Esophagus (tissue), 2 donors: ENCODE data around the gene CDH13. TPM values are rescaled to one million over a fixed set of nuclear protein-coding genes. Genes with fewer than 3 reads are reported as not detected.

Experiments used
- H3K27ac ChIP-seq, 2 donors: one replicate each; pipeline ENCODE4 v1.5.1; 2013; ENCODE audit warnings: low read depth in 2 of 2, mild to moderate bottlenecking in 2 of 2, inconsistent platforms in 1 of 2, low read length in 1 of 2, moderate library complexity in 1 of 2
- H3K27me3 ChIP-seq, 2 donors: one replicate each; pipeline ENCODE4 v1.6.1; 2013; ENCODE audit warnings: low read length in 2 of 2, control low read depth in 1 of 2, mild to moderate bottlenecking in 1 of 2; ENCODE audit not compliant: insufficient read depth in 2 of 2, control insufficient read depth in 1 of 2
- H3K36me3 ChIP-seq, 2 donors: one replicate each; pipeline ENCODE4 v1.6.1; 2013; ENCODE audit warnings: low read length in 1 of 2; ENCODE audit not compliant: control insufficient read depth in 2 of 2, insufficient read depth in 2 of 2
- H3K4me1 ChIP-seq, 2 donors: one replicate each; pipeline ENCODE4 v1.6.1; 2013; ENCODE audit warnings: low read length in 1 of 2; ENCODE audit not compliant: control insufficient read depth in 2 of 2, insufficient read depth in 2 of 2
- H3K4me3 ChIP-seq, 2 donors: one replicate each; pipeline ENCODE4 v1.5.1; 2013; ENCODE audit warnings: low read length in 2 of 2, mild to moderate bottlenecking in 2 of 2, low read depth in 1 of 2, moderate library complexity in 1 of 2
- H3K9me3 ChIP-seq, 2 donors: one replicate each; pipeline ENCODE4 v1.6.1; 2013; ENCODE audit warnings: mild to moderate bottlenecking in 2 of 2, low read depth in 1 of 2, low read length in 1 of 2, moderate library complexity in 1 of 2; ENCODE audit not compliant: control insufficient read depth in 2 of 2, insufficient read depth in 1 of 2
- WGBS, 2 donors: extraction: QIAGEN DNeasy Blood & Tissue Kit; methylation state at CpG; one replicate each; pipeline ENCODE4 v1.1.7; 2013; 5-methylcytosine and 5-hydroxymethylcytosine counted together
- polyA plus RNA-seq, 2 donors: library from polyadenylated mRNA; stranded (reverse); fragments of 200-250 nt; gene quantifications; one replicate each; pipeline ENCODE4 v1.2.3, GENCODE V29; 2013
- donor health status: healthy with polysubstance abuse.
- donor health status: Bipolar disorder and iron deficiency.

CDH13 gene
- polyA plus RNA-seq, 2 donors: 1.3 to 4.3 TPM

- H3K27me3 ChIP-seq: no peaks in the 10 kb centered on the region
- H3K36me3 ChIP-seq: peaks cover 4% of the 10 kb centered on the region in 2 donors
- H3K27ac ChIP-seq: peak within 1 kb of the TSS; percentile 75 to 78
- peak within 1 kb of the TSS; percentile 77 to 87 for H3K4me3 ChIP-seq
- 1% methylated on average over 62 to 76 of the region's 76 CpGs for WGBS, 2 donors
- H3K9me3 ChIP-seq: no peaks in the 10 kb centered on the region
- peaks cover 2 to 7% of the 10 kb centered on the region in 2 donors for H3K4me1 ChIP-seq
Observed at GRCh38 chr16:83807710-83808572, 1181.2 kb downstream of the CDH13 start, which contains the start of gene HSBP1. Gene HSBP1 (plus strand): TSS chr16:83807978. CDS start chr16:83808077, 99 bp downstream.

DNA sequence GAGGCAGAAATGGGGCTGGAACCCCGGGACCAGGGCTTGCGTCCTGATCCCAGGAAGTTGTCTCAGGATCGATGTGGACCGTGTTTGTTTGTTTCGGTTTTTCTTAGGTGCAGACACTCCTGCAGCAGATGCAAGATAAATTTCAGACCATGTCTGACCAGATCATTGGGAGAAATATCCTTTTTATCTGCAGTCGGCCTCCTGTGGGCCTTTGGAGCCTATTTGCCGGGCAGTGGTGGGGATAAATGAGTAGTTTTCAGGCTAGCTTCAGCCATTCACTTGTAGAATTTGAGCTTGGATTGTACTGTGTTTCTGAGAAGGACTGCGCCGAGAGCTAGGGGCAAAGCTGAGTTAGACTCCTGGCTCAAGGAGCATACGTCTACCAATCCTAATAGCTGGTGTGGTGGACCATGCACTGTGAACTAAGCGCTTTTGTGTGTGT is 1181.8 kb downstream of the CDH13 start:
- Histone ChIP-seq H3K4me1 (peaks cover 2 to 9% of the 10 kb centered on the region in 2 donors), H3K4me3 (peak overlapping the region; percentile 77 to 87), H3K27me3 (no peaks in the 10 kb centered on the region), H3K9me3 (no peaks in the 10 kb centered on the region), H3K36me3 (peaks cover 4 to 6% of the 10 kb centered on the region in 2 donors), H3K27ac (peak overlapping the region; percentile 75 to 78)
- 12% methylated on average over 11 of the region's 11 CpGs for WGBS, 2 donors

DNA sequence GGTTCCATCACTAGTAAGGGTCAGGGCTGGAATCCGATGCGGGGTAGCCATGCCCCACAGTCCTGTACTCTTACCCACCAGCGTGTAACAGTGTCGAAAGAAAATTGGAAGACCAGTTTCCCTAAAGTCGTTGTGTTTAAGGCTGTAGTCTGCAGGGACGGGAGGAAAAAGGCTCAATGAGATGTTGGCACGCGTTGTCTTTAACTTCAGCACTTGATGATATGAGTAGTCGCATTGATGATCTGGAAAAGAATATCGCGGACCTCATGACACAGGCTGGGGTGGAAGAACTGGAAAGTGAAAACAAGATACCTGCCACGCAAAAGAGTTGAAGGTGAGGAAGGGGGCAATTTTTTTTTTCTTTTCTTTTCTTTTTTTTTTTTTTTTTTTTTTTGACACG is 1182.3 kb downstream of the CDH13 start:
- no peaks in the 10 kb centered on the region for H3K9me3 ChIP-seq
- H3K36me3 ChIP-seq: peaks cover 4 to 6% of the 10 kb centered on the region in 2 donors
- no peaks in the 10 kb centered on the region for H3K27me3 ChIP-seq
- H3K4me3 ChIP-seq: peak overlapping the region; percentile 77 to 87
- peak overlapping the region in 1 of 2 donors; percentile 27 for H3K27ac ChIP-seq
- WGBS, 2 donors: 84 to 86% methylated on average over 12 to 13 of the region's 13 CpGs
- peaks cover 2 to 9% of the 10 kb centered on the region in 2 donors for H3K4me1 ChIP-seq

GRCh38 chr16:83810901-83811300 is 1184.1 kb downstream of the CDH13 start:
- Histone ChIP-seq H3K36me3 (peaks cover 4 to 6% of the 10 kb centered on the region in 2 donors), H3K4me1 (peaks cover 2 to 11% of the 10 kb centered on the region in 2 donors), H3K27ac (no peak overlapping the region), H3K27me3 (no peaks in the 10 kb centered on the region), H3K4me3 (no peak overlapping the region), H3K9me3 (no peaks in the 10 kb centered on the region)
- 85 to 86% methylated on average over 1 of the region's 1 CpG for WGBS, 2 donors

DNA sequence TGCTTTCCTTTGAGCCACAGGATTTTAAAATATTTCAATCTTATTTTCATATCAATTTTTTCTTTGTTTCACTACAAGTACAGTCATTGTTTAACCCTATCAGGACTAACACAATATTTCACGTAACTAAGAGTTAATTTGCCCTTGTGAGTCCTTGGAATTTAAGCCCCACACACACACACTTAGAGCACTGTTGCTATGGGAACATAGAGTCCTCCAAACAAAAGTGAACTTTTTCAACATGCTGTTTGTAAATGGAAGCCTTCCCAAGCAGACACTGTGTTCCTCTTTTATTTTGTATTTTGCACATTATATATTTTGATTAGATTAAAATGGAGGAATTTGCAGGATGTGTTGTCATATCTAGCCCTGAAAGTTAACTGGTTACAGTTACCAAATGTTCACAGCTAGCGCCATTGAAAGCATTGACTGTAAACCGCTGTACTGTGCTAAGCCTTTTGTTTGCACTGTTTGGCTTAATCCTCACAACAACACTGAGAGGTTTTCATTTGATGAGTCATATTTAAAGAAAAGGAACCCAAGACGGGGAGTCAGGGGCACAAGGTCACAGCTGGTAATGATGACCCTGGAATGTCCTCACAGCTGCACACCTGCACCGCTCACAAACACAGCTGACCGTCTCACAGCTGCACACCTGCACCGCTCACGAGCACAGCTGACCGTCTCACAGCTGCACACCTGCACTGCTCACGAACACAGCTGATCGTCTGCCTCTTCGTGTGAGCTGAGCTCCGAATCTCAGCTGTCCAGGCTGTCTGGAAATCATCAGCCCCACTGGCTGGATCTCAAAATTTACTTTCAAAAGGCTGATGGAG is 1187.3 kb downstream of the CDH13 start:
- Histone ChIP-seq H3K4me3 (no peak overlapping the region), H3K36me3 (peaks cover 4 to 6% of the 10 kb centered on the region in 2 donors), H3K9me3 (no peaks in the 10 kb centered on the region), H3K4me1 (peaks cover 2 to 5% of the 10 kb centered on the region in 2 donors), H3K27ac (peak overlapping the region in 1 of 2 donors; percentile 33), H3K27me3 (no peaks in the 10 kb centered on the region)
- WGBS, 2 donors: 20% methylated on average over 13 of the region's 13 CpGs

DNA sequence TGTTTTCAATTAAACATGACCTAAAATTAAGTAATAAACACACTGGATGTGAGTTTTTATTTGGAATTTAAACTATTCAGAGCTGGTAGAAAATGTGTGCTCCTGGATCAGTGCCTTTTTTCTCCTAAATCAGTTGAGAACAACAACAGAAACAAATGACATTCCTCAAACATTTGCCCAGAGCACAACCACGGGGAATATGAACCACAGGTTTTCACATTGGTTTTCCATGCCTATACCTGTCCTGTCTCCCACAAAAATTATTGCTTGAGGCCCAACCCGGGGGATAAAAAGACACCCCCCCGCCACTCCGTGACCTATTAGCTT is 1187.9 kb downstream of the CDH13 start:
- no peaks in the 10 kb centered on the region for H3K9me3 ChIP-seq
- peaks cover 2 to 4% of the 10 kb centered on the region in 2 donors for H3K4me1 ChIP-seq
- H3K36me3 ChIP-seq: peaks cover 4 to 6% of the 10 kb centered on the region in 2 donors
- H3K27ac ChIP-seq: no peak overlapping the region
- 44 to 61% methylated on average over 4 of the region's 4 CpGs for WGBS, 2 donors
- no peaks in the 10 kb centered on the region for H3K27me3 ChIP-seq
- no peak overlapping the region for H3K4me3 ChIP-seq

DNA sequence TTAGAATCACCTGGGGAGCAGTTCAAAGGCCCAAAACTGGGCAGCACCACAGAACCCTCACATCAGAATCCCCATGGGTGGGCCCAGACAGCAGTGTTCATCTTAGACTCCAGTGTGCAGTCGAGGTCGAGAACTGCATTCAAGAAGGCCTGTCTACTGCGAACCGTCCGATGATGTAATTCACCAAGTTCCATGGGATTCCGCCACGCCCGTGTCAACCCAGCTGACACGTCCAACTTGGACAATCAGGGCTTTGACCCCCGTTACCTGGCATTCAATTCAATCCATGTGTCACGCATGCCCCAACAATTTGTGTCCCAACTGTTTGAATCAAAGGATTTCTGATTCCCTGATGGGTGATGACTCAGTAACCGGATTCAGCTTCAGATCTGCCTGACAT is 1190.3 kb downstream of the CDH13 start:
- peaks cover 4 to 6% of the 10 kb centered on the region in 2 donors for H3K36me3 ChIP-seq
- no peak overlapping the region for H3K27ac ChIP-seq
- no peaks in the 10 kb centered on the region for H3K9me3 ChIP-seq
- no peak overlapping the region for H3K4me3 ChIP-seq
- H3K4me1 ChIP-seq: peaks cover 2 to 4% of the 10 kb centered on the region in 2 donors
- H3K27me3 ChIP-seq: no peaks in the 10 kb centered on the region
- WGBS, 2 donors: 87 to 89% methylated on average over 12 of the region's 12 CpGs

- no peak overlapping the region for H3K4me3 ChIP-seq
- no peaks in the 10 kb centered on the region for H3K36me3 ChIP-seq
- 73 to 80% methylated on average over 5 of the region's 5 CpGs for WGBS, 2 donors
- no peaks in the 10 kb centered on the region for H3K9me3 ChIP-seq
- peaks cover 0 to 4% of the 10 kb centered on the region in 2 donors for H3K4me1 ChIP-seq
- no peak overlapping the region for H3K27ac ChIP-seq
- no peaks in the 10 kb centered on the region for H3K27me3 ChIP-seq
Observed at GRCh38 chr16:83818276-83818675, 1191.5 kb downstream of the CDH13 start.

DNA sequence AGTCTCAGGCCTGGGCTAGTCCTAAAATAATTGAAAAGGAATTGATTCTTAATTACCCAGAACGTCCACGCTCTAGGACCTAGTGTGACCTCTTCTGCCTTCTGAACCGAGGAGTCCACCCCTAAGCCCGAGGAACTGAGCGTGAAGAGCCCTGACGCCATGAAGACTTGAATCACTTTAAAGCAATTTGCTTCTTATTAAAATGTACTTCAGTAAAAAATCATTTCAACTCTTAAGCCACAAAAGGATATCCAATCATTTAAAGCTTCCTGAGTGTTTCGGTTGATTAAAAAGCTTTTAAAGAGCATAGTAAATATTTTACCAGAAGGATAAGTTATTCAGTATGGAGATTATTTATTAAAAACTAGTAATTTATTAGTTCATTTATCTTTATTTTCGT is 1192.6 kb downstream of the CDH13 start:
- Histone ChIP-seq H3K27me3 (no peaks in the 10 kb centered on the region), H3K27ac (no peak overlapping the region), H3K36me3 (no peaks in the 10 kb centered on the region), H3K9me3 (no peaks in the 10 kb centered on the region), H3K4me3 (no peak overlapping the region), H3K4me1 (peaks cover 0 to under 1% of the 10 kb centered on the region in 2 donors)
- 57 to 79% methylated on average over 8 of the region's 8 CpGs for WGBS, 2 donors
